Fibroblast of mammary gland (primary cell): ENCODE data around the gene HEATR5A.
"Not testable (repeated sequence)": the region's sequence is repeated elsewhere in the genome, so short reads cannot be mapped to it uniquely, and the experiment has no call there.

Source experiments
- DNase-seq: peaks from one replicate; pipeline ENCODE4 v3.0.0-alpha.2; 2010; ENCODE audit warnings: low read depth
- H3K4me3 ChIP-seq: 2 replicates; pipeline ENCODE4 v1.5.1; 2011; ENCODE audit warnings: low read depth, mild to moderate bottlenecking, low read length, moderate library complexity; ENCODE audit not compliant: control insufficient read depth
- TF ChIP-seq, protein P1 (sequence below): conservative IDR thresholded peaks from 2 replicates; pipeline ENCODE4 v1.5.1; 2011; ENCODE audit warnings: low read depth, low read length, inconsistent platforms; ENCODE audit not compliant: control insufficient read depth, insufficient read depth

The HEATR5A gene

DNA sequence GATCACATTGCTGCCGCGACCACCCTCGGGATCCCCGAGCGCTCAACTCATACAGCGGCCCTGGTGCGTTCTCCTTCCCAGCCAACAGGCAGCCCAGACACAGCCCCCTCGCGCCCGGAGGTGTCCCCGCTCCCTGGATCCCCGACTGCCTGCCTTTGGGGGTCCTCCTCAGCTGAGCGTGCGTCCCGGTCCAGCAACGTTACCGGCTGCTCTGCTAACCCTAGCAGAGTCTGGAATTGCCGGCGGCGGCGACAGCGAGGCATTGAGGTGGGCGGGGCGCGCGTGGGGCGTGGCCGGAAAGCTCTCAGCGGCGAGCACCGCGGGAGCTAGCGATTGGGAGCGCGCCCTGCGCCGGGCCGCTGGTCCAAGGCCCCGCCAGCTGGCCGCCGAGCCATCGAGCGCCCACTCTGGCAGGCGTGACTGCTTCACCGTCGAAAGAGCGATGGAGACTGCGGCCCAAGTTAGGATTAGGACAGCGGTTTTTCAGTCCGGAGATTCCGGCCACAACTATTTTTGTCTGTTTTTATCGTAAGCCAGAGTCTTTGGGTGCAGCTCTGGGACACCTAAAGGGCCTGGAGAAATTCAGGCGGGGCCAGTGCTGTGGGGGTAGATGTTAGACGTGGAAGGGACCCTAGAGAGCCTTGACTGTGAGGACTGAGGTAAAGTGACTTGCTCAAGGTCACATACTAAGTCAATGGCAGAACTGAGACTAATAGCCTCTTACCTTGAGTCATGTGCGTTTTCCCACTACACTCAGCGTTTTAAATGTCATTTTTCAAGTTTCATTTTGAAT is at the start of gene HEATR5A:
Gene HEATR5A (minus strand): TSS at position 232 of the 793 bp plus-strand sequence. CDS start 17,575 bp downstream, outside the sequence.
- TF ChIP-seq, protein P1, sequence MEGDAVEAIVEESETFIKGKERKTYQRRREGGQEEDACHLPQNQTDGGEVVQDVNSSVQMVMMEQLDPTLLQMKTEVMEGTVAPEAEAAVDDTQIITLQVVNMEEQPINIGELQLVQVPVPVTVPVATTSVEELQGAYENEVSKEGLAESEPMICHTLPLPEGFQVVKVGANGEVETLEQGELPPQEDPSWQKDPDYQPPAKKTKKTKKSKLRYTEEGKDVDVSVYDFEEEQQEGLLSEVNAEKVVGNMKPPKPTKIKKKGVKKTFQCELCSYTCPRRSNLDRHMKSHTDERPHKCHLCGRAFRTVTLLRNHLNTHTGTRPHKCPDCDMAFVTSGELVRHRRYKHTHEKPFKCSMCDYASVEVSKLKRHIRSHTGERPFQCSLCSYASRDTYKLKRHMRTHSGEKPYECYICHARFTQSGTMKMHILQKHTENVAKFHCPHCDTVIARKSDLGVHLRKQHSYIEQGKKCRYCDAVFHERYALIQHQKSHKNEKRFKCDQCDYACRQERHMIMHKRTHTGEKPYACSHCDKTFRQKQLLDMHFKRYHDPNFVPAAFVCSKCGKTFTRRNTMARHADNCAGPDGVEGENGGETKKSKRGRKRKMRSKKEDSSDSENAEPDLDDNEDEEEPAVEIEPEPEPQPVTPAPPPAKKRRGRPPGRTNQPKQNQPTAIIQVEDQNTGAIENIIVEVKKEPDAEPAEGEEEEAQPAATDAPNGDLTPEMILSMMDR, result no peak
- peak within 1 kb of the TSS; percentile 99 for H3K4me3 ChIP-seq
- peak; percentile 93 for DNase-seq

DNA sequence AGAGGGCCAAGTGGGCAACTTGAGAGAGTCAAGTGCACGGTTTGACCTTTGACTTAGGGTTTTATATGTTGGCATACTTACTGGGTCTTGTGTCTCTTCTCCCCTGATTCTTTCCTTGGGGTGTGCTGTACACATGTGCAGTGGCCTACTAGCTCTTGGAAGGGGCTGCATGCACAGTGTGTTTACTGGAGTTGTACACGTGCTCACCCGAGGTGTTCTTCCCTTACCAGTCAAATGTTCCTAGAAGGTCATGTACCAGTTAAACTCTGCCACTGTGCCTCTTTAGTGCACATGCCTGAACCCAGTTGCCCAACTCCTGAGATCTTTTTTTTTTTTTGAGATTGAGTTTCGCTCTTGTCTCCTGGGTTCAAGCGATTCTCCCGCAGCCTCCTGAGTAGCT is 46.2 kb upstream of the HEATR5A start:
- TF ChIP-seq, protein P1, result no peak
- H3K4me3 ChIP-seq, result no peak overlapping the region
- no peak for DNase-seq

DNA sequence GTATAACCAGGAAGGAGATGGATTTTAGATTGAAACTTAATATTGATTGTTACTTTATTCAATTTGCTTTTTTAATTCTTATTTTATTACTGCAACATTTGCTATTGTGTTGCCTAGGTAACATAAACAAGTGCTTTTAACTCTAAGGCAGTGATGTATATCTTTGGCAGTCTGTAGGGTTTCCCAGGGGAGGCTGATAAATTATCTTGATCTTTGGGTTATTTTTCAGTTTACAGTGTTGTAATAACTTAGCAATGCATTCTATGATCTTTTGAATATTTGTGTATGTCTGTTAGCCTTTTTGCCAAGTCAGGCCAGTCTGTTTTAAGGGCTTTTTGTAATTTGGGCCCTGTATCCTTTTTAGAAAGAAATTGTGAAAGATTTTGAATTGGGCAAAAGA is 44.8 kb upstream of the HEATR5A start:
- H3K4me3 ChIP-seq, result no peak overlapping the region
- peak; percentile 69 for DNase-seq
- TF ChIP-seq, protein P1, result no peak

DNA sequence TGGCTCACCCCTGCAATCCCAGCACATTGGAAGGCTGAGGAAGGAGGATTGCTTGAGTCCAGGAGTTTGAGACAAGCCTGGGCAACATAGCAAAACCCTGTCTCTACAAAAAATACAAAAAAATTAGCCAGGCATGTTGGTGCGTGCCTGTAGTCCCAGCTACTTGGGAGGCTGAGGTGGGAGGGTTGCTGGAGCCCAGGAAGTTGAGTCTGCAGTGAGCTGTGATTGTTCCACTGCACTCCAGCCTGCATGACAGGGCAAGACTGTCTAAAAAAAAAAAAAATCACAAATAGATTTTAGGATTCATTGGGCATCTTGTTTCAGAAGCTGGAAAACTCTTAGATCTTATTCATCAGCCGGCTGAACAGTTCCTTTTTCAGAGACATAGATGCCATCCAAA is 42.1 kb upstream of the HEATR5A start:
- DNase-seq, H3K4me3 ChIP-seq: not testable (repeated sequence)

DNA sequence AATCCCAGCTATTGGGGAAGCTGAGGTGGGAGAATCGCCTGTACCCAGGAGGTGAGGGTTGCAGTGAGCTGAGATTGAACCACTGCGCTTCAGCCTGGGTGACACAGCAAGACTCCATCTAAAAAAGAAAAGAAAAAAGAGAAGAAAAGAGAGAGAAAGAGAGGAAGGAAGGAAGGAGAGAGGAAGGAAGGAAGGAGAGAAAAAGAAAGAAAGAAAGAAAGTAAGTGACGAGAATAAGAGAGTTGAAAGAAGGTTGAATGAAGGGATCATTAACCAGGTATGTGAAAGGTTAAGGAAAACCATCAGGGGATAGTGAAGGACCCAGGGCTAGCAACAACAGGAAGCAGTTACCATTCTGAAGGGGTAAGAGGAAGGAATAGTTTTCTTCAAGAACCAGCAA is 41.2 kb upstream of the HEATR5A start:
- H3K4me3 ChIP-seq, result no peak overlapping the region
- TF ChIP-seq, protein P1, result no peak

DNA sequence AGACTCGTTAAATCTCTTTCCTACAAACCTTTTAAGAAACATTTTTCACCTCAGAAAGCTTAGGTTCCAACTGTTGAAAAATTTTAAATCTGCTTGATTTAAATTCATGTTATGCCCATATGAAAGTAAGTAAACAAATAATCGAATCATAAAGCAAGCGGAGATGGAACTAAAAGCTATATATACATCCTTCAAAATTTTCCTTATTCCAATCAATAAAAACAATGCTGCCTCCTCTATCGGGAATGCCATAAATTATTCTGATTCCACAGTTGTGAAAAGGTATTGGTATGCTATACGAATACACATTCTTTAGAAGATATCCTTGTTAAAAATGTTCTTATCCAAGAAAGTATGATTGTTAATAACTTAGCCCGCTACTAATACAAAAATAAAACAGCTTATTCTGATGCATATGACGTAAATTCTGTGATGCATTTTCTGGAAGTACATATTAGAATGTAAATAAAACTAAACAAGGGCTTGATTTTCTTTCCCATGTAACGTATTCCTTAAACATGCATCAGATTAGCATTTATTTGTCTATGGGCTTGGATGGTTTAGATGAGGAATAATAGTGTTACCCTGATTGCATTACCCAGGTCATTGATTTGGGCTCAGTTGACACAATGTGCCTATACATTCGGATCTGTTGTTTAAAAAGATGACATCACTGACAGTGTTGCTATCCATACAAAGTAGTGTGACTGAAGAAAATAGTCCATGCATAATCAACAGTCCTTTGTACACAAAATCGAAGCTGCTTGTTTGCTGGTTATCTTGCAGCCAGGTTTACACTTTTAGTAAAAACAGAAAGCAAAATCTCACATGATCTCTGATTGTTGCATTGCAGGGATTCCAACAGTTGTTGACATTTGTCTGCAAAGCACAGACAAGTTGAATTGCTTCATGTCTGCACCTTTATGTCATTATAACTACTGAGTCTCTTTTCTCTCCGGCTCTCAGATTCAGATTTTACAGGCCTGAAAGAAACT is 37.6 kb upstream of the HEATR5A start:
- peak overlapping the region; percentile 37 for H3K4me3 ChIP-seq
- DNase-seq, result no peak
- TF ChIP-seq, protein P1, result no peak

More for the DNA sequence above, 41.2 kb upstream of the HEATR5A start:
- no peak for DNase-seq
